HepG2 (cell line): ENCODE data around the gene TRPT1. TPM values are rescaled to one million over a fixed set of nuclear protein-coding genes. Genes with fewer than 3 reads are reported as not detected.

Experiments used
- BRCA1 ChIP-seq: sonication (generic); formaldehyde crosslinking; IDR thresholded peaks from 2 replicates; pipeline ENCODE4 v1.4.0; 2020; ENCODE audit warnings: missing genetic modification reagents
- CENPX ChIP-seq: sonication (generic); formaldehyde crosslinking; IDR thresholded peaks from 2 replicates; pipeline ENCODE4 v1.9.0; 2021; ENCODE audit warnings: mild to moderate bottlenecking, missing genetic modification reagents, moderate library complexity
- MTA3 ChIP-seq: sonication (generic); formaldehyde crosslinking; IDR thresholded peaks from 2 replicates; pipeline ENCODE4 v1.4.0; 2020; ENCODE audit warnings: missing genetic modification reagents
- PAWR ChIP-seq: sonication (generic); formaldehyde crosslinking; IDR thresholded peaks from 2 replicates; pipeline ENCODE4 v1.4.0; 2020; ENCODE audit warnings: missing genetic modification reagents, mild to moderate bottlenecking, borderline replicate concordance
- RORA ChIP-seq: sonication (generic); formaldehyde crosslinking; IDR thresholded peaks from 2 replicates; pipeline ENCODE4 v1.5.0; 2020; ENCODE audit warnings: mild to moderate bottlenecking, missing genetic modification reagents, moderate library complexity
- ZNF354B ChIP-seq: sonication (generic); formaldehyde crosslinking; IDR thresholded peaks from 2 replicates; pipeline ENCODE4 v1.8.0; 2022; ENCODE audit warnings: mild to moderate bottlenecking, missing genetic modification reagents
- ZNF772 ChIP-seq: sonication (generic); formaldehyde crosslinking; IDR thresholded peaks from 2 replicates; pipeline ENCODE4 v1.5.0; 2020; ENCODE audit warnings: mild to moderate bottlenecking, missing genetic modification reagents
- ZNF788 ChIP-seq: sonication (generic); formaldehyde crosslinking; IDR thresholded peaks from 2 replicates; pipeline ENCODE4 v1.5.0; 2020; ENCODE audit warnings: mild to moderate bottlenecking, missing genetic modification reagents, borderline replicate concordance
- polyA plus RNA-seq, 8 experiments: library from polyadenylated mRNA; depleted of rRNA in 3 of 8; stranded (reverse) in 7 of 8; unstranded in 1 of 8; fragments of >200 nt; fragmentation: Illumina TruSeq in 4 of 8; extraction: Trizol in 4 of 8; gene quantifications; 2 replicates each; pipeline versions ENCODE4 v1.2.1 to v1.2.3, GENCODE V29; 2011 to 2016; ENCODE audit warnings: low read depth in 4 of 8, missing spikeins in 1 of 8, mixed read lengths in 1 of 8; ENCODE audit not compliant: insufficient read depth in 1 of 8
- total RNA-seq, 5 experiments: library from RNA; depleted of rRNA; stranded (reverse); fragments of >200 nt; fragmentation: Illumina TruSeq; extraction: Trizol; gene quantifications; 2 replicates each; pipeline ENCODE4 v1.2.3, GENCODE V29; 2016; ENCODE audit warnings: low read depth in 1 of 5
- TF ChIP-seq, protein P1 (sequence below): sonication (generic); formaldehyde crosslinking; IDR thresholded peaks from 2 replicates; pipeline ENCODE4 v1.5.0; 2020; ENCODE audit warnings: missing genetic modification reagents
- TF ChIP-seq, protein P2 (sequence below): sonication (generic); formaldehyde crosslinking; IDR thresholded peaks from 2 replicates; pipeline ENCODE4 v1.5.1; 2020; ENCODE audit warnings: missing genetic modification reagents, mild to moderate bottlenecking, borderline replicate concordance
- TF ChIP-seq, protein P3 (sequence below): sonication (generic); formaldehyde crosslinking; IDR thresholded peaks from 2 replicates; pipeline ENCODE4 v1.4.0; 2020; ENCODE audit warnings: missing genetic modification reagents, borderline replicate concordance
- TF ChIP-seq, protein P4 (sequence below): sonication (generic); formaldehyde crosslinking; IDR thresholded peaks from 2 replicates; pipeline ENCODE4 v1.5.0; 2020; ENCODE audit warnings: missing genetic modification reagents, mild to moderate bottlenecking, borderline replicate concordance
- TF ChIP-seq, protein P5 (sequence below): sonication (generic); formaldehyde crosslinking; IDR thresholded peaks from 2 replicates; pipeline ENCODE4 v1.4.0; 2020; ENCODE audit warnings: mild to moderate bottlenecking, missing genetic modification reagents
- TF ChIP-seq, protein P6 (sequence below): sonication (generic); formaldehyde crosslinking; IDR thresholded peaks from 2 replicates; pipeline ENCODE4 v1.8.0; 2022; ENCODE audit warnings: missing genetic modification reagents, low read depth, mild to moderate bottlenecking, borderline replicate concordance
- TF ChIP-seq, protein P7 (sequence below): sonication (generic); formaldehyde crosslinking; IDR thresholded peaks from 2 replicates; pipeline ENCODE4 v1.4.0; 2020; ENCODE audit warnings: mild to moderate bottlenecking, missing genetic modification reagents

Gene TRPT1
- total and polyA plus RNA-seq, 2 of the 13 experiments (the other 11 are each of a cell fraction or from before 2014, with no cell fraction given), result 24.8 to 40.7 TPM

DNA sequence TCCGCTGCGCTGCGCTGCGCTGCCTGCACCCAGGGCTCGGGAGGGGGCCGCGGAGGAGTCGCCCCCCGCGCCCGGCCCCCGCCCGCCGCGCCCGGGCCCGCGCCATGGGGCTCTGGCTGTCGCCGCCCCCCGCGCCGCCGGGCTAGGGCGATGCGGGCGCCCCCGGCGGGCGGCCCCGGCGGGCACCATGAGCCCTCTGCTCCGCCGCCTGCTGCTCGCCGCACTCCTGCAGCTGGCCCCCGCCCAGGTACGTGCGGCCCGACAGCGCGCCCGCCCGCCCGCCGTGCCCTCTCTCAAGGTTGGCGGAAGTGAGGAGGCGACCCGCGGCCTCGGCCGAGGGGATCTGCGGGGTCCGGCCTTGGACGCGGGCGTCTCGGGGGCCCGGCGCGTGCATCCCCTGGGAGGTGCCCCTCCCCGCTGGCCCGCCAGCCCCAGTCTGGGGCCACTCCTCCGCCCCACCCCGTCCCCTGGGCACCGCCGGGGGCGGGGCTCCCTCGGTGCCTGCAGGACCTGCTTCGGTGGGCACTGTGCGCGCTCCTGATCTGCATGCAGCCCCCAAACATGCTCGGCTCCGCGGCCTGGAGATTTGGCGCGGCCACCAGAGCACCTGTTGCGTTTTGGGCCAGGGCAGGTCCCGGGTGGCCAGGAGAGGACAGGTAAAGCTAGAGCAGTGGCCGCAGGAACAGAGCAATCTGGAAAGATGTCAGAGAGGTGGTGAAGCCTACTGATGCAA lies 8.8 kb upstream of the TRPT1 start (continued):
- TF ChIP-seq CENPX, result no peak
- TF ChIP-seq, protein P1, sequence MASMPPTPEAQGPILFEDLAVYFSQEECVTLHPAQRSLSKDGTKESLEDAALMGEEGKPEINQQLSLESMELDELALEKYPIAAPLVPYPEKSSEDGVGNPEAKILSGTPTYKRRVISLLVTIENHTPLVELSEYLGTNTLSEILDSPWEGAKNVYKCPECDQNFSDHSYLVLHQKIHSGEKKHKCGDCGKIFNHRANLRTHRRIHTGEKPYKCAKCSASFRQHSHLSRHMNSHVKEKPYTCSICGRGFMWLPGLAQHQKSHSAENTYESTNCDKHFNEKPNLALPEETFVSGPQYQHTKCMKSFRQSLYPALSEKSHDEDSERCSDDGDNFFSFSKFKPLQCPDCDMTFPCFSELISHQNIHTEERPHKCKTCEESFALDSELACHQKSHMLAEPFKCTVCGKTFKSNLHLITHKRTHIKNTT (CRISPR knock-in tag), result no peak
- TF ChIP-seq, protein P2, sequence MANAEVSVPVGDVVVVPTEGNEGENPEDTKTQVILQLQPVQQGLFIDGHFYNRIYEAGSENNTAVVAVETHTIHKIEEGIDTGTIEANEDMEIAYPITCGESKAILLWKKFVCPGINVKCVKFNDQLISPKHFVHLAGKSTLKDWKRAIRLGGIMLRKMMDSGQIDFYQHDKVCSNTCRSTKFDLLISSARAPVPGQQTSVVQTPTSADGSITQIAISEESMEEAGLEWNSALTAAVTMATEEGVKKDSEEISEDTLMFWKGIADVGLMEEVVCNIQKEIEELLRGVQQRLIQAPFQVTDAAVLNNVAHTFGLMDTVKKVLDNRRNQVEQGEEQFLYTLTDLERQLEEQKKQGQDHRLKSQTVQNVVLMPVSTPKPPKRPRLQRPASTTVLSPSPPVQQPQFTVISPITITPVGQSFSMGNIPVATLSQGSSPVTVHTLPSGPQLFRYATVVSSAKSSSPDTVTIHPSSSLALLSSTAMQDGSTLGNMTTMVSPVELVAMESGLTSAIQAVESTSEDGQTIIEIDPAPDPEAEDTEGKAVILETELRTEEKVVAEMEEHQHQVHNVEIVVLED (CRISPR knock-in tag), result no peak; the same call in 1 of the 2 replicates
- no peak for TF ChIP-seq PAWR
- TF ChIP-seq, protein P3, sequence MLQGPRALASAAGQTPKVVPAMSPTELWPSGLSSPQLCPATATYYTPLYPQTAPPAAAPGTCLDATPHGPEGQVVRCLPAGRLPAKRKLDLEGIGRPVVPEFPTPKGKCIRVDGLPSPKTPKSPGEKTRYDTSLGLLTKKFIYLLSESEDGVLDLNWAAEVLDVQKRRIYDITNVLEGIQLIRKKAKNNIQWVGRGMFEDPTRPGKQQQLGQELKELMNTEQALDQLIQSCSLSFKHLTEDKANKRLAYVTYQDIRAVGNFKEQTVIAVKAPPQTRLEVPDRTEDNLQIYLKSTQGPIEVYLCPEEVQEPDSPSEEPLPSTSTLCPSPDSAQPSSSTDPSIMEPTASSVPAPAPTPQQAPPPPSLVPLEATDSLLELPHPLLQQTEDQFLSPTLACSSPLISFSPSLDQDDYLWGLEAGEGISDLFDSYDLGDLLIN, result no peak
- TF ChIP-seq ZNF772, result no peak
- no peak for TF ChIP-seq RORA (CRISPR knock-in tag)
- TF ChIP-seq ZNF788 (CRISPR knock-in tag), result peak; percentile 17; the same call in 1 of the 2 replicates
- TF ChIP-seq BRCA1, result no peak
- TF ChIP-seq, protein P4, sequence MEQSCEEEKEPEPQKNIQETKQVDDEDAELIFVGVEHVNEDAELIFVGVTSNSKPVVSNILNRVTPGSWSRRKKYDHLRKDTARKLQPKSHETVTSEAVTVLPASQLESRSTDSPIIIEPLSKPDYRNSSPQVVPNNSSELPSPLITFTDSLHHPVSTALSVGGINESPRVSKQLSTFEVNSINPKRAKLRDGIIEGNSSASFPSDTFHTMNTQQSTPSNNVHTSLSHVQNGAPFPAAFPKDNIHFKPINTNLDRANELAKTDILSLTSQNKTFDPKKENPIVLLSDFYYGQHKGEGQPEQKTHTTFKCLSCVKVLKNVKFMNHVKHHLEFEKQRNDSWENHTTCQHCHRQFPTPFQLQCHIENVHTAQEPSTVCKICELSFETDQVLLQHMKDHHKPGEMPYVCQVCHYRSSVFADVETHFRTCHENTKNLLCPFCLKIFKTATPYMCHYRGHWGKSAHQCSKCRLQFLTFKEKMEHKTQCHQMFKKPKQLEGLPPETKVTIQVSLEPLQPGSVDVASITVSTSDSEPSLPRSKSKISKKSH (CRISPR knock-in tag), result no peak; the same call in 1 of the 2 replicates
- TF ChIP-seq, protein P5, sequence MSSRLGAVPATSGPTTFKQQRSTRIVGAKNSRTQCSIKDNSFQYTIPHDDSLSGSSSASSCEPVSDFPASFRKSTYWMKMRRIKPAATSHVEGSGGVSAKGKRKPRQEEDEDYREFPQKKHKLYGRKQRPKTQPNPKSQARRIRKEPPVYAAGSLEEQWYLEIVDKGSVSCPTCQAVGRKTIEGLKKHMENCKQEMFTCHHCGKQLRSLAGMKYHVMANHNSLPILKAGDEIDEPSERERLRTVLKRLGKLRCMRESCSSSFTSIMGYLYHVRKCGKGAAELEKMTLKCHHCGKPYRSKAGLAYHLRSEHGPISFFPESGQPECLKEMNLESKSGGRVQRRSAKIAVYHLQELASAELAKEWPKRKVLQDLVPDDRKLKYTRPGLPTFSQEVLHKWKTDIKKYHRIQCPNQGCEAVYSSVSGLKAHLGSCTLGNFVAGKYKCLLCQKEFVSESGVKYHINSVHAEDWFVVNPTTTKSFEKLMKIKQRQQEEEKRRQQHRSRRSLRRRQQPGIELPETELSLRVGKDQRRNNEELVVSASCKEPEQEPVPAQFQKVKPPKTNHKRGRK (CRISPR knock-in tag), result no peak
- TF ChIP-seq ZNF354B (CRISPR knock-in tag), result 0 out of 2 replicates have a peak, but pooled peaks have one; percentile 27
- TF ChIP-seq MTA3 (CRISPR knock-in tag), result no peak
- TF ChIP-seq, protein P6, sequence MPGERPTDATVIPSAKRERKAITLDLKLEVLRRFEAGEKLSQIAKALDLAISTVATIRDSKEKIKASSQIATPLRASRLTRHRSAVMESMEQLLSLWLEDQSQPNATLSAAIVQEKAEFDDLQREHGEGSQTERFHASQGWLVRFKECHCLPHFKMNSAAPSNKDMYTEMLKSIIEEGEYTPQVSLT, result no peak
- TF ChIP-seq, protein P7, sequence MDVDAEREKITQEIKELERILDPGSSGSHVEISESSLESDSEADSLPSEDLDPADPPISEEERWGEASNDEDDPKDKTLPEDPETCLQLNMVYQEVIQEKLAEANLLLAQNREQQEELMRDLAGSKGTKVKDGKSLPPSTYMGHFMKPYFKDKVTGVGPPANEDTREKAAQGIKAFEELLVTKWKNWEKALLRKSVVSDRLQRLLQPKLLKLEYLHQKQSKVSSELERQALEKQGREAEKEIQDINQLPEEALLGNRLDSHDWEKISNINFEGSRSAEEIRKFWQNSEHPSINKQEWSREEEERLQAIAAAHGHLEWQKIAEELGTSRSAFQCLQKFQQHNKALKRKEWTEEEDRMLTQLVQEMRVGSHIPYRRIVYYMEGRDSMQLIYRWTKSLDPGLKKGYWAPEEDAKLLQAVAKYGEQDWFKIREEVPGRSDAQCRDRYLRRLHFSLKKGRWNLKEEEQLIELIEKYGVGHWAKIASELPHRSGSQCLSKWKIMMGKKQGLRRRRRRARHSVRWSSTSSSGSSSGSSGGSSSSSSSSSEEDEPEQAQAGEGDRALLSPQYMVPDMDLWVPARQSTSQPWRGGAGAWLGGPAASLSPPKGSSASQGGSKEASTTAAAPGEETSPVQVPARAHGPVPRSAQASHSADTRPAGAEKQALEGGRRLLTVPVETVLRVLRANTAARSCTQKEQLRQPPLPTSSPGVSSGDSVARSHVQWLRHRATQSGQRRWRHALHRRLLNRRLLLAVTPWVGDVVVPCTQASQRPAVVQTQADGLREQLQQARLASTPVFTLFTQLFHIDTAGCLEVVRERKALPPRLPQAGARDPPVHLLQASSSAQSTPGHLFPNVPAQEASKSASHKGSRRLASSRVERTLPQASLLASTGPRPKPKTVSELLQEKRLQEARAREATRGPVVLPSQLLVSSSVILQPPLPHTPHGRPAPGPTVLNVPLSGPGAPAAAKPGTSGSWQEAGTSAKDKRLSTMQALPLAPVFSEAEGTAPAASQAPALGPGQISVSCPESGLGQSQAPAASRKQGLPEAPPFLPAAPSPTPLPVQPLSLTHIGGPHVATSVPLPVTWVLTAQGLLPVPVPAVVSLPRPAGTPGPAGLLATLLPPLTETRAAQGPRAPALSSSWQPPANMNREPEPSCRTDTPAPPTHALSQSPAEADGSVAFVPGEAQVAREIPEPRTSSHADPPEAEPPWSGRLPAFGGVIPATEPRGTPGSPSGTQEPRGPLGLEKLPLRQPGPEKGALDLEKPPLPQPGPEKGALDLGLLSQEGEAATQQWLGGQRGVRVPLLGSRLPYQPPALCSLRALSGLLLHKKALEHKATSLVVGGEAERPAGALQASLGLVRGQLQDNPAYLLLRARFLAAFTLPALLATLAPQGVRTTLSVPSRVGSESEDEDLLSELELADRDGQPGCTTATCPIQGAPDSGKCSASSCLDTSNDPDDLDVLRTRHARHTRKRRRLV (CRISPR knock-in tag), result no peak
